Epithelial cell of proximal tubule (primary cell): ENCODE measurements around the gene MYLK2. TPM values are rescaled to one million over a fixed set of nuclear protein-coding genes. Genes with fewer than 3 reads are reported as not detected.

Source experiments
- total RNA-seq: library from RNA; depleted of rRNA; stranded (reverse); fragments of >200 nt; gene quantifications from 2 replicates; pipeline ENCODE4 v1.2.3, GENCODE V29; 2015

Gene MYLK2
- total RNA-seq, 1 donor from 2014 or later = not detected

Other genes starting within 250 kb of the MYLK2 start
- 237 and 302 TPM in 2 replicates for gene ID1, start 214.1 kb upstream of the MYLK2 start, total RNA-seq
- gene COX4I2, start 181.4 kb upstream of the MYLK2 start, total RNA-seq = not detected in 2 replicates
- 197 and 209 TPM in 2 replicates for gene BCL2L1, start 96.5 kb upstream of the MYLK2 start, total RNA-seq
- 126 and 147 TPM in 2 replicates for gene TPX2, start 80.1 kb upstream of the MYLK2 start, total RNA-seq
- gene FOXS1, start 26.2 kb downstream of the MYLK2 start, total RNA-seq = not detected in 2 replicates
- gene DUSP15, start 51.2 kb downstream of the MYLK2 start, total RNA-seq = not detected in 2 replicates
- not detected in 2 replicates for gene TTLL9, start 51.3 kb downstream of the MYLK2 start, total RNA-seq
- 16.5 and 17.8 TPM in 2 replicates for gene PDRG1, start 132.7 kb downstream of the MYLK2 start, total RNA-seq
- under 0.01 and 0.17 TPM in 2 replicates for gene XKR7, start 148.8 kb downstream of the MYLK2 start, total RNA-seq
- not detected in 2 replicates for gene CCM2L, start 191.1 kb downstream of the MYLK2 start, total RNA-seq
- gene HCK, start 232.9 kb downstream of the MYLK2 start, total RNA-seq = not detected in 2 replicates